ENCODE measurements around the gene CHID1.

CHID1 gene

GRCh38 chr11:849951-850774, 60.4 kb downstream of the CHID1 start:
- DNase-seq (ENCODE audit: low read depth), result no peak

- DNase-seq (ENCODE audit: low read depth), result no peak
Observed at GRCh38 chr11:849104-849824, 61.3 kb downstream of the CHID1 start.

- DNase-seq (ENCODE audit: low read depth), result peak; percentile 56
Observed at GRCh38 chr11:848380-848931, 62.2 kb downstream of the CHID1 start.

GRCh38 chr11:847876-848275, 62.7 kb downstream of the CHID1 start:
- no peak for DNase-seq (ENCODE audit: low read depth)

- DNase-seq (ENCODE audit: low read depth), result no peak
Observed at GRCh38 chr11:846496-847098, 64.0 kb downstream of the CHID1 start.

GRCh38 chr11:845872-846495, 64.6 kb downstream of the CHID1 start:
- DNase-seq (ENCODE audit: low read depth), result no peak

- DNase-seq (ENCODE audit: low read depth), result no peak
Observed at GRCh38 chr11:844693-845644, 65.6 kb downstream of the CHID1 start.

GRCh38 chr11:843818-844692, 66.6 kb downstream of the CHID1 start:
- no peak for DNase-seq (ENCODE audit: low read depth)

- DNase-seq (ENCODE audit: low read depth), result no peak
Observed at GRCh38 chr11:843086-843734, 67.4 kb downstream of the CHID1 start.

- DNase-seq (ENCODE audit: low read depth), result peak; percentile 85
Observed at GRCh38 chr11:842370-843002, 68.1 kb downstream of the CHID1 start, which contains the start of the genes POLR2L and TSPAN4. Gene POLR2L (minus strand): TSS chr11:842529. CDS start chr11:842508, 21 bp downstream. Gene TSPAN4 (plus strand): TSS chr11:842852. CDS start chr11:850305, 7,453 bp downstream.

GRCh38 chr11:841981-842369, 68.6 kb downstream of the CHID1 start:
- DNase-seq (ENCODE audit: low read depth), result no peak

- DNase-seq (ENCODE audit: low read depth), result no peak
Observed at GRCh38 chr11:839875-840617, 70.6 kb downstream of the CHID1 start.

- DNase-seq (ENCODE audit: low read depth), result no peak
Observed at GRCh38 chr11:839280-839623, 71.4 kb downstream of the CHID1 start.

GRCh38 chr11:838441-839279, 72.0 kb downstream of the CHID1 start:
- DNase-seq (ENCODE audit: low read depth), result no peak

- DNase-seq (ENCODE audit: low read depth), result no peak
Observed at GRCh38 chr11:837990-838307, 72.7 kb downstream of the CHID1 start.

- DNase-seq (ENCODE audit: low read depth), result no peak
Observed at GRCh38 chr11:837189-837989, 73.2 kb downstream of the CHID1 start.

GRCh38 chr11:836700-837099, 73.9 kb downstream of the CHID1 start:
- DNase-seq (ENCODE audit: low read depth), result no peak

Data from activated gamma-delta T cell treated with anti-CD3 and anti-CD28 coated beads, Interleukin-2, amount 50 U/mL, for 16 hours (primary cell).